DMS 273 treated with DMSO at 0.1 percent for 48 hours (cell line): ENCODE data around the gene CORO2B.

Experiments used
- DNase-seq: peaks from one replicate; lab custom pipeline; 2025; lab: John Stamatoyannopoulos, UW

CORO2B gene

GRCh38 chr15:68627995-68628394, 49.2 kb downstream of the CORO2B start:
- no peak for DNase-seq

GRCh38 chr15:68629519-68630210, 50.9 kb downstream of the CORO2B start:
- no peak for DNase-seq

- DNase-seq, result no peak
These were observed 51.4 kb downstream of the CORO2B start for GRCh38 chr15:68630211-68630555.

- DNase-seq, result no peak
These were observed 52.0 kb downstream of the CORO2B start for GRCh38 chr15:68630836-68631235.

- DNase-seq, result no peak
These were observed 52.8 kb downstream of the CORO2B start for GRCh38 chr15:68631601-68632051.

GRCh38 chr15:68632101-68632500, 53.3 kb downstream of the CORO2B start:
- no peak for DNase-seq

- no peak for DNase-seq
These were observed 54.7 kb downstream of the CORO2B start for GRCh38 chr15:68633231-68634121.

GRCh38 chr15:68634122-68634482, 55.3 kb downstream of the CORO2B start:
- no peak for DNase-seq

- DNase-seq, result no peak
These were observed 55.7 kb downstream of the CORO2B start for GRCh38 chr15:68634531-68634930.

- no peak for DNase-seq
These were observed 56.3 kb downstream of the CORO2B start for GRCh38 chr15:68635141-68635540.

- no peak for DNase-seq
These were observed 57.5 kb downstream of the CORO2B start for GRCh38 chr15:68636256-68636655.

- DNase-seq, result no peak
These were observed 59.1 kb downstream of the CORO2B start for GRCh38 chr15:68637767-68638404.

- no peak for DNase-seq
These were observed 60.2 kb downstream of the CORO2B start for GRCh38 chr15:68638953-68639515.

- no peak for DNase-seq
These were observed 61.3 kb downstream of the CORO2B start for GRCh38 chr15:68639926-68640600.

GRCh38 chr15:68640791-68641331, 62.1 kb downstream of the CORO2B start:
- no peak for DNase-seq

- no peak for DNase-seq
These were observed 62.6 kb downstream of the CORO2B start for GRCh38 chr15:68641376-68641775.

GRCh38 chr15:68642491-68642845, 63.7 kb downstream of the CORO2B start:
- no peak for DNase-seq

- no peak for DNase-seq
These were observed 64.5 kb downstream of the CORO2B start for GRCh38 chr15:68643216-68643830.

- DNase-seq, result no peak
These were observed 65.5 kb downstream of the CORO2B start for GRCh38 chr15:68644083-68644904.

GRCh38 chr15:68644996-68645395, 66.2 kb downstream of the CORO2B start:
- DNase-seq, result no peak
